GM21515 (cell line): ENCODE results near the gene FAM229B.

Experiments used
- ATAC-seq: cut with Tn5 transposase; IDR thresholded peaks from one replicate; pipeline ENCODE4 v1.9.1; 2021; ENCODE audit not compliant: unreplicated experiment

FAM229B gene

DNA sequence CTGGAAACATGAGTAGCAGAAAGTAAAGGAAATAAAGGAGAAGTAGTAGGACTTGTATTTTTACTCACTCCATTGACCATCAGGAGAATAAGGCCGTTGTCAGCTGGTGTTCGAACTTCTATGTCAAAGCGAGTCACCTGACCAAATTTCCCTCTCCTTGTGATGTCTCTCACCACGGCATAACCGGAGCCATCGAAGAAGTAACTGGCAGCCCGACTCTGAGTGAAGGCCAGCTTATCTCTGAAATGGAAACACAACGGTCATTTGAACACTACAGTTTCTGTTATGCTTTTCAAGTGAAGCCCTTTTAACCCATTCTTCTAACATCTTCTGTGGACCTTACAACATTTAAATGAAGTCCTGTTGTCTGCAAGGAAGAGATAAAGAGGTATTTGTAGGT, 51.7 kb downstream of the FAM229B start:
- ATAC-seq = no peak

DNA sequence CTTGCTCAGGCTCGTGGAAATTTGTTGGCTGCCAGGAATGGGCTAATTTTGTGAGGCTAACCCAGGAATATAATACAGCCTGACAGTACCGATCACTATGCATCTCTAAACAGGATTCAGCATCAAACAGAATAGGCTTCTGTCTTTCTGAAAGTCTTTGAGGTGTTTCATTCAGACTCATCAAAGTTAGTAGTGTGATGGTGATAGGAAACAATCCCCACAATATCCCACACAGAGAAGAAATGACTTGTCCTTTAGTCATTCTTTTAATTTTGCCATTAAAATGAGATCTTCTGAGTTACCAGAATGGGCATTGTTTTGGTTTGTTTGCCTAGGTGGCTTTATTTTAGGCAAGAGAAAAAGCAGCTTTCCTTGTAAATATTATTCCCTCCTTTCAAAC, 54.3 kb downstream of the FAM229B start:
- ATAC-seq = no peak

DNA sequence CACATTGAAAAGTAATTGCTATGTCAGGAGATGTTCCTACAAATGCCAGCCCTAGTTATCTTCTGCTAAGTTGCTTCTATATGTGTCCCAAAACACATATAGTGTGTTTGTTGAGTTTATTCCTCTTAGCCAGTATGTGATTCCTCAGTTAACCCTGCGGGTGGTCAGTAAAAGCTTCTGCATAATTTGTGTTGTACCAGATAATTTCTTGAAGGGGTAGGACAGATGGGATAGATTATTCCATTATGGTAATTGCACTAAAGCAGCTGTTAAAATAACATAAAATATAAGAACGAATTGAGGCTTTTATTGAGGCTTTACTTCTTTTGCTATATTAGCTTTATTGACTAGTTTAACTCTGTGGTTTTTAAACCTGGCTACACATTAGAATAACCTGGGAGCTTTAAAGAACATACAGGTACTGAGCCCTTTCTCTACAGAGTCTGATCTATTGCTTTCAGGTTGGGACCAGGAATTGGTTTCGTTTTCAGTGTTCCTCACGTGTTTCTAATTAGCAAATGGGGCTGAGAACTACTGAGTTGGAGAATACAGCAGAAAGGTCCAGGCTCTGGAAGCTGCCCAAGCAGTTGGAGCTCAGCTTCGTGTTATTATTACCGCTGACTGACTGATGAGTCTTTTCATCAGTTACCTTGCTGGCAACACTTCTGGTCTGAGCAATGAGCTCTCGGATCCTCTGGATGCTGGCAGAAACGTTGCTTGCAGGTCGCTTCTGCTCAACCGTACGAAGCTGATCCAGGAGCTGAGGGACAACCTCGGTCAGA, 56.9 kb downstream of the FAM229B start:
- ATAC-seq = no peak

DNA sequence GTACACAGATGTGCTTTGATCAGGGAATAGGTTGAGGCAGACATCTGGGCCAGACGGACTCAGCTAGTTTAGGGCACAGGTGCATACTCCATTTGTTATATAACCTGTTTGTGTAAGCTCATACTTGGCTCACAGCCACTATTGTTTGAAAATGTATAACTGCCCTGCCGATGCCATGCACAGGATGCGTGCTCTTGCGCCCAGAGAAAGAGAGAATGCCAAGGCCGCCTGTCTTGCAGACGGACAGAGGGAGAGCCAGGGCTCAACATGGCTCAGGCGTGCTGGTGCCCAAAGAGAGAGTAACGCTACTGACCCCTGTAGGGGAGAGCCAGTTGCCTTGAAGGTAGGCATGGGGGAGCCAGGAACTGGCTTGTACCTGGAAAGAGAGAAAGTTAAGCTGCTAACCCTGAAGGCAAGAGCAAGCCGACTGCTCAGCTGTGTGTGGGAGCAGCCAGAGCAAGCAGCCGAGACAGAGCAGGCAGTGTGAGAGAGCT, 57.7 kb downstream of the FAM229B start:
- no peak for ATAC-seq

DNA sequence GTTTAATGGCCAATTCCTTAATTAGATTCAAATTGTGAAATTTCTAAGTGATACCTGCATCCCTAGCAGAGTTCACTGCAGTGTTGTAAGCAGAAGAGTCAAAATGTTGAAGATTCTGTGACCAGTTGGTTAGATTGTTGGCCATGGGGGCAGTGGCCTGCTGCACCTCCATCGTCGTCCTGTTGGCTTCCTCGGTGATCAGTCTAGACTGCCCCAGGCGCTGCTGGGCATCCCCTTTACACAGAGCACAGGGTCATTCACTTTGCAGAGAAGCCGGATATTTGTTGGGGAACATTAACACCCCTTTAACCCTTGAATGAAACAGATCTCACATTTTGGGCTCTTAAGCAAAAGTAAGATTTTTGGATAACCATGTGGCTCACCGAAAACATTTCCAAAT, 60.7 kb downstream of the FAM229B start:
- no peak for ATAC-seq

DNA sequence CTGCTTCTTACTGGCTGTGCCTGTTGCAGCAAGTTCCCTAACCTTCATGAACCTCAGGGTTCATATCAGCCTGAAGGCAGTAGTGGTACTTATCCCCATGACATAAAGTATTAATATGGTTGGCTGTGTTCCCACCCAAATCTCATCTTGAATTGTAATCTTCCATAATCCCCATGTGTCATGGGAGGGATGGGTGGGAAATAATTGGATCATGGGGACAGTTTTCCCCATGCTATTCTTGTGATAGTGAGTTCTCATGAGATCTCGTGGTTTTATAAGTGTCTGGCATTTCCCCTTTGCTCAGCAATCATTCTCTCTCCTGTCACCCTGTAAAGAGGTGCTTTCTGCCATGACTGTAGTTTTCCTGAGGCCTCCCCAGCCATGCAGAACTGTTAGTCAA, 61.8 kb downstream of the FAM229B start:
- ATAC-seq = no peak

DNA sequence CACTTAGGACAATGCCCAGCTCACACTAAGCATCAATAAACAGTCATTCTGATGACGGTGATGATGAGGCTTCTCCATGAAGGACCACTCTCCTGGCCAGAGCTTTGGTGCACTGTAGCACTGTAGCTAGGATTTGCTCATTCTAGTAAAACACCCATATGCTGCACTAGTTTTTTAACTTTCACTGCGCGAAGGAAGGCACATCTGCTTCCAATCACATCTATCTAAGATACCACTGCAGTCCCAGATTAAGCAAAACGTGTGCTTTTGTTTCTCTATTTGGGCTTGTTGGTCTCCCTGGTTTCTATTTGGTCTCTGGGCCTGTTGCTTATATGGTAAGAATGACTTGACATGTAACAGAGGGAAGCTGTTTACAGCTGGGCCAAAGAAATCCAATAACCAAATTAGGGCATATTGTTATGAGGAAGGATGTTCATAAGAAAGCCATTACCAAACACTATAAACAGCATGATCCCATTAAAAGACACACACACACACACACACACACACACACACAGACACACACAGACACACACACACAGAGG, 62.4 kb downstream of the FAM229B start:
- no peak for ATAC-seq

DNA sequence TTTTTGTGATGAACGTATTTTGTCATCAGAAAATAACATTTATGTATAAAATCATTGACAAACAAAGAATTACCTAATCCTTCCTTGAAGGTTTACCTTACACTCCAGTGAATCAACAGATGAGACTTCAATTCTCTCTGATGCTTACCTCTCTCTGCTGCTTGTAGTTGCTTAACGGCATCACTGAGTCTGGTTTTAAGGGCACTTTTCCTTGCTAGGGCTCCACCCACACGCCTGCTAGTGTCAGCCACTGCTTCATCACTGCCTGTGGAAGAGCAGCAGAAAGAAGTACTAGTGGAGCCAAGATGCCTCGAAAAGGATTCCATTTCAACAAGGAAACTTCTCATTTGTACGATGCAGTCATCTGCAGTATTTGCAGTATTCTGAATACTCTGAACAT, 63.0 kb downstream of the FAM229B start:
- ATAC-seq = no peak
